ENCODE results near the gene UBE3C.
"Not testable (repeated sequence)": the region's sequence is repeated elsewhere in the genome, so short reads cannot be mapped to it uniquely, and the experiment has no call there.

The UBE3C gene

DNA sequence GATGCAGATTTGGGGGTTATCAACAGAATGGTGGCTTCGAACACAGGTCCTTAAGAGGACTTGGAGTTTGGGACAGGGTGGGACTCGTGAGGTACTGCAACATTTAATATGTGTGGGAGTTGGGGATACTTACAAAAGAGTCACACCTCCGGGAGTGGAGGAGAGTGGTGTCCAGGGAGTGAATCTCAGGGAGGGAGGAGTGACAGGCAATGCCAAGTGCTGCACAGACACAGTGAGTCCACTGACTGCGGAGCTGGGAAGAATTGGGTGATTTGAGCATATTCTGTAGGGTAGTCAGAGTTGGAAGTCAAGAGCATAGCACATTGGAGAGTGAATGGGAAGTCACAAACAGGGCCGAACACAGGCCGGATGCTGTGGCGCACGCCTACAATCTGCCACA, 5.1 kb downstream of the UBE3C start:
- Histone ChIP-seq H3K36me3 (ENCODE audit: control insufficient read depth, insufficient read depth, low read length) (peaks cover 74% of the 10 kb centered on the region), H3K4me1 (ENCODE audit: control insufficient read depth, insufficient read depth, low read length, poor library complexity, severe bottlenecking) (peaks cover 20% of the 10 kb centered on the region), H3K27ac (ENCODE audit: low read depth, low read length, severe bottlenecking) (no peak overlapping the region), H3K9me3 (ENCODE audit: control insufficient read depth, low read length) (no peaks in the 10 kb centered on the region), H3K4me3 (ENCODE audit: extremely low read depth, insufficient read depth, low read length, poor library complexity, severe bottlenecking) (no peak overlapping the region)
- 94 to 97% methylated on average over 8 of the region's 8 CpGs for WGBS, 2 experiments (ENCODE audit: insufficient coverage in 2 of 2)

DNA sequence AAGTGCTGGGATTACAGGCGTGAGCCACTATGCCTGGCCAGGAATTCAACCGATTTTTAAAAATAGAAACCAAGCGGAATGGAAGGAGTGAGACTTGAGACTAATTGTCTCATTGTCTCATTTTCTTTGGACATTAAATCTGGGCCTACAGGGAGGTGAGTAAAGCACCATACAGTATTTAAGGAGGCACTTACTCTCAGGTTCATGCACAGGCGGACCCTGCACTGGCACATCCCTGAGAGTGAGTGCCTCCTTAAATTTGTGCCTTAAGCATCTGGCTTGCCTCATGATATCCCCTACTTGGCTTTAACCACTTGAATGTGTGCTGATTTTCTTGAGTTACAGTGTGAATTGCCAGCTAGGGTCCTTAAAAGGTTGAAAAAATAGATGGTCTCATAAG, 10.6 kb downstream of the UBE3C start:
- peaks cover 48% of the 10 kb centered on the region for H3K36me3 ChIP-seq (ENCODE audit: control insufficient read depth, insufficient read depth, low read length)
- H3K4me1 ChIP-seq (ENCODE audit: control insufficient read depth, insufficient read depth, low read length, poor library complexity, severe bottlenecking), result peaks cover 23% of the 10 kb centered on the region
- H3K9me3 ChIP-seq (ENCODE audit: control insufficient read depth, low read length), result no peaks in the 10 kb centered on the region
- no peak overlapping the region for H3K27ac ChIP-seq (ENCODE audit: low read depth, low read length, severe bottlenecking)
- WGBS, 2 experiments (ENCODE audit: insufficient coverage in 2 of 2), result 82 to 92% methylated on average over 3 to 4 of the region's 4 CpGs
- no peak overlapping the region for H3K4me3 ChIP-seq (ENCODE audit: extremely low read depth, insufficient read depth, low read length, poor library complexity, severe bottlenecking)

DNA sequence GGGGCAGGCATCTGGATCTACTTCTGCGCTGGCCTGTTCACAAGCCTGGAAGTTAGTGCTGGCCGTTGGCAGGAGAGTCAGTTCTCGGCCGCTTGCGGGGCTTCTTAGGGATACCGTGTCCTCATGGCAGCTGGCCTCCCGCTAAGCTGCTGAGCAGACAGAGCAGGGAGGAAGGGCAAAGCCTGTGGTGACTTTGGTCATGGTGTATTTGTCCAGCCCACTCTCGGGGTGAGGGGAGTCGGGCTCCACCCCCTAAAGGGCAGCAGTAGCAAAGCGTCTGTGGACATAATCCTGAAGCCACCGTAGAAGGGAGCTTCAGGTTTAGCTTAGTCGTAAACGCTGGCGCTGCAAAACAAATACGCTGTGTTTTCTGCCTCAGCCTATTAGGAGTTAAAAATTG, 12.2 kb downstream of the UBE3C start:
- WGBS, 2 experiments (ENCODE audit: insufficient coverage in 2 of 2), result 23 to 27% methylated on average over 6 to 11 of the region's 15 CpGs
- Histone ChIP-seq H3K27ac (ENCODE audit: low read depth, low read length, severe bottlenecking) (no peak overlapping the region), H3K4me1 (ENCODE audit: control insufficient read depth, insufficient read depth, low read length, poor library complexity, severe bottlenecking) (peaks cover 23% of the 10 kb centered on the region), H3K36me3 (ENCODE audit: control insufficient read depth, insufficient read depth, low read length) (peaks cover 32% of the 10 kb centered on the region), H3K9me3 (ENCODE audit: control insufficient read depth, low read length) (no peaks in the 10 kb centered on the region), H3K4me3 (ENCODE audit: extremely low read depth, insufficient read depth, low read length, poor library complexity, severe bottlenecking) (no peak overlapping the region)

DNA sequence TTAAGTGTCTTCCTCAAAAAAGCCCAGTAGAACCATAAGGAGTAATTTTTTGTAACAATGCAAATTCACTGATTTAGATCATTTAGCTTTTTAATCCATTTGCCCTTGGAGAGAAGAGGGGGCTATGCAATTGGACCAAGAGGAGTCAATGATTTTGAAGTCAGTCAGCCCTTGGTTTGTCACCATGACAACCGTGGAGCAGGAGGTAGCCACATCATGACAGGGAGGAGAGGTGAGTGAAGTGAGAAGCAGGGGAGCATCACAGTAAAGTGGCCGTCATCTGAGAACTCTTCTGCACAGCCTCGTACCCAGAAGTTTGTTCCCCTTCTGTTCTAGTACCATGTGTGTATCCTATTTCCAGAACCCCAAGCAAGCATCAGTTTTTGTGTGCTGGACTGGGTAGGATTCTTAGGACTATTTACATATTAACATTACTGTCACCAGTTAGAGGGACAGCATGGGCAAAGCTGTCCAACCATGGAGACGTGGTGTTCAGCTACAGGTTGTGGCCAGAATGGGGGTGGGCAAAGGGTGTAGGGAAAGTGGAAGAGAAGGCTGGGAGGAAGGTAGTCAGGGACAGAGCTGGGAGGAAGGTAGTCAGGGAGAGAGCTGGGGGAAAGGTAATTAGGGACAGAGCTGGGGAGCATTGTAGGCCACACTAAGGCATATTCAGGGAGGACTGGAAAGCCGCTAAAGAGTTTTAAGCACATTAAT, 13.1 kb downstream of the UBE3C start:
- Histone ChIP-seq H3K36me3 (ENCODE audit: control insufficient read depth, insufficient read depth, low read length) (peaks cover 23% of the 10 kb centered on the region), H3K27ac (ENCODE audit: low read depth, low read length, severe bottlenecking) (no peak overlapping the region), H3K4me3 (ENCODE audit: extremely low read depth, insufficient read depth, low read length, poor library complexity, severe bottlenecking) (no peak overlapping the region), H3K4me1 (ENCODE audit: control insufficient read depth, insufficient read depth, low read length, poor library complexity, severe bottlenecking) (peaks cover 23% of the 10 kb centered on the region), H3K9me3 (ENCODE audit: control insufficient read depth, low read length) (no peaks in the 10 kb centered on the region)
- 90 to 100% methylated on average over 2 to 3 of the region's 5 CpGs for WGBS, 2 experiments (ENCODE audit: insufficient coverage in 2 of 2)

DNA sequence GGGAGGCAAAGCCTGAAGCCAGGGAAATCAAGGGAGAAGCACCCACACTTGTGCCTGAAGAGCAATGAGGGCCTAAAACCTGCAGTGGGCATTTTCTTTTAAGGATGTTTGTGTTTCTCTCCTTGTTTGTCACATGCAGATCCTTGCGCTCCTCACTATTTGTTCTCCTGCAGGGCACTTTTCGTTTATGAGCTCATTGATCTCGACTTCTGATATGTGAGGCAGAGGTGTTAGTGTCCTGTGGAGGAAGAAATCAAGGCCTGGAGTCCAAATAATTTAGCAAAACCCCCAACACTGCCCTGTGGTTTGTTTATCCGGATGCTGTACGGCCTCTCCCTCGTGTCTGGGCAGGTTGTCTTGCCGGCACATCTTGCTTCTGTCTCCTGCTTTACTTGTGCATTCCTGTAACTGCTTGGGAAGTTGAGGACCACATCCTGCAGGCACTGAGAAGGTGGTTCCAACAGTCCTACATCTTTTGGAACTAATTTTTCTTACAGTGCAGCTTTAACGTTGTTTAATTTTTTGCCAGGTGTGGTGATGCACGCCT, 13.7 kb downstream of the UBE3C start:
- H3K36me3 ChIP-seq (ENCODE audit: control insufficient read depth, insufficient read depth, low read length), result peaks cover 21% of the 10 kb centered on the region
- no peak overlapping the region for H3K4me3 ChIP-seq (ENCODE audit: extremely low read depth, insufficient read depth, low read length, poor library complexity, severe bottlenecking)
- peaks cover 23% of the 10 kb centered on the region for H3K4me1 ChIP-seq (ENCODE audit: control insufficient read depth, insufficient read depth, low read length, poor library complexity, severe bottlenecking)
- no peaks in the 10 kb centered on the region for H3K9me3 ChIP-seq (ENCODE audit: control insufficient read depth, low read length)
- no peak overlapping the region for H3K27ac ChIP-seq (ENCODE audit: low read depth, low read length, severe bottlenecking)
- 94 to 95% methylated on average over 8 to 9 of the region's 9 CpGs for WGBS, 2 experiments (ENCODE audit: insufficient coverage in 2 of 2)

DNA sequence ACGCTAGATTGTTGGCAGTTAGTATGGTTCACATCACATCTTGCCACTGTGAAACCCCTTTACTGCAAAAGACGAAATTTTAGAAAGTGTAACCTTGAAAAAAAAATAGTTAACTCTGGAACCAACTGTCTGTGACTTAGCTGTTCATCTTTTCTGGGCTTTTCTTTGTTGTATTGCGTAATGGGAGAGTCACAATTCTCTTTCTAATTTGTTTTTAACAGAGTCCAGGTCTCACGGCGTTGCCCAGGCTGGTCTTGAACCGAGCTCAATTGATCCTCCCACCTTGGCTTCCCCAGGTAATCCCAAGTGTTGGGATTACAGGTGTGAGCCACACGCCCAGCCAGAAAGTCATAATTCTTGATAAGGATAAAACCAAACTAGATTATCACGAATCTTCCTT, 14.5 kb downstream of the UBE3C start:
- Histone ChIP-seq H3K9me3 (ENCODE audit: control insufficient read depth, low read length) (no peaks in the 10 kb centered on the region), H3K27ac (ENCODE audit: low read depth, low read length, severe bottlenecking) (no peak overlapping the region), H3K4me3 (ENCODE audit: extremely low read depth, insufficient read depth, low read length, poor library complexity, severe bottlenecking) (no peak overlapping the region), H3K36me3 (ENCODE audit: control insufficient read depth, insufficient read depth, low read length) (peaks cover 17% of the 10 kb centered on the region), H3K4me1 (ENCODE audit: control insufficient read depth, insufficient read depth, low read length, poor library complexity, severe bottlenecking) (peaks cover 20% of the 10 kb centered on the region)
- 93 to 98% methylated on average over 6 to 8 of the region's 8 CpGs for WGBS, 2 experiments (ENCODE audit: insufficient coverage in 2 of 2)

DNA sequence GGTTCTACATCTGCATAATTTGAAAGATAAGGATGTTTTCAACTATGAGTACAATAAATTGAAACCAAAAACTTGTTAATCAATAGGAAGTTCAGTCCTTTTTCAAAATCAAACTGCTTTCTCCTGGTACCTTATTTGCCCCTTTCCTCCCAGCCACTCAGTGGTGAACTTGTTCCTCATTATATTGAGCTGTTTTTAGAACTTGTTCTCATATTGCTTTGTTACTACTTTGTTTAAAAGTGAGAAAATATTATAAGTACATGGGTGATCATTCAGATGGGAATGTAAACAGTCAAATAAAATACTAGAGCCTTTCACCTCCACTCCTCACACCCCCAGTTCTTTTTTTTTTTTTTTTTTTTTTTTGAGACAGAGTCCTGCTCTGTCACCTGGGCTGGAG, 17.2 kb downstream of the UBE3C start:
- Histone ChIP-seq H3K4me1 (ENCODE audit: control insufficient read depth, insufficient read depth, low read length, poor library complexity, severe bottlenecking) (peaks cover 6% of the 10 kb centered on the region), H3K9me3 (ENCODE audit: control insufficient read depth, low read length) (no peaks in the 10 kb centered on the region), H3K4me3 (ENCODE audit: extremely low read depth, insufficient read depth, low read length, poor library complexity, severe bottlenecking) (no peak overlapping the region), H3K27ac (ENCODE audit: low read depth, low read length, severe bottlenecking) (no peak overlapping the region), H3K36me3 (ENCODE audit: control insufficient read depth, insufficient read depth, low read length) (peaks cover 17% of the 10 kb centered on the region)

DNA sequence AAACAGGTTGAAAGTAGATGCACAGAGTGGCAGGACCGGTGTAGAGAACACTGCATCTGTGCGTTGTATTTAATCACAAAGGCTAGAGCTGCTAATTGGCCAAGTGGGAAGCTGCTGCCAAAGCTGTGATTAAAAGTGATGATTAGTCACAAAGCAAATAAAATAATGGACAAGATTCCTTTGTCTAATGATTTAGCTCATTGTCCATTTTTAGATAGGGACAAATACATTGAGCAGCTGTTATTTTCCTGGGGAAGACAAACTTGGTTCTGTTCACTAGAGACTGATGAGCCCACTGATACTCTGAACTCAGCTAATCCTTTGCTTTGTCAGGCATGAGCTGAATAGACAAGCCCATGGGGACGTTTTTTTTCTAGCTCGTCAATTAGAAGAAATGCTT, 19.7 kb downstream of the UBE3C start:
- H3K9me3 ChIP-seq (ENCODE audit: control insufficient read depth, low read length), result no peaks in the 10 kb centered on the region
- H3K4me3 ChIP-seq (ENCODE audit: extremely low read depth, insufficient read depth, low read length, poor library complexity, severe bottlenecking), result no peak overlapping the region
- peaks cover 21% of the 10 kb centered on the region for H3K36me3 ChIP-seq (ENCODE audit: control insufficient read depth, insufficient read depth, low read length)
- WGBS, 2 experiments (ENCODE audit: insufficient coverage in 2 of 2), result 83 to 93% methylated on average over 3 of the region's 4 CpGs
- no peak overlapping the region for H3K27ac ChIP-seq (ENCODE audit: low read depth, low read length, severe bottlenecking)
- H3K4me1 ChIP-seq (ENCODE audit: control insufficient read depth, insufficient read depth, low read length, poor library complexity, severe bottlenecking), result no peaks in the 10 kb centered on the region

DNA sequence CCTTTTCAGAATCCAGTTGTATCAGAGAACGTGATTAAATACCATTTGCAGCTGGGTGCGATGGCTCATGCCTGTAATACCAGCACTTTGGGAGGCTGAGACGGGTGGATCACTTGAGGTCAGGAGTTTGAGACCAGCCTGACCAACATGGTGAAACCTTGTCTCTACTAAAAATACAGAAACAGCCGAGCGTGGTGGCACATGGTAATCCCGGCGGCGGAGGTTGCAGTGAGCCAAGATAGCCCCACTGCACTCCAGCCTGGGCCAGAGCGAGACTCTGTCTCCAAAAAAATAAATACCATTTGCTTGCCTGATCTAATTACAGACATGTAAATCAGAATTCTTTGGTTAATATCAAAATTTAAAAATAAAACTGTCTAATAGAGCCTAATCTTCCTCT, 20.8 kb downstream of the UBE3C start:
- WGBS, 2 experiments (ENCODE audit: insufficient coverage in 2 of 2), result 93 to 95% methylated on average over 7 to 8 of the region's 9 CpGs
- H3K4me1 ChIP-seq (ENCODE audit: control insufficient read depth, insufficient read depth, low read length, poor library complexity, severe bottlenecking); H3K27ac ChIP-seq (ENCODE audit: low read depth, low read length, severe bottlenecking); H3K4me3 ChIP-seq (ENCODE audit: extremely low read depth, insufficient read depth, low read length, poor library complexity, severe bottlenecking); H3K9me3 ChIP-seq (ENCODE audit: control insufficient read depth, low read length): not testable (repeated sequence)
- H3K36me3 ChIP-seq (ENCODE audit: control insufficient read depth, insufficient read depth, low read length), result peaks cover 21% of the 10 kb centered on the region

DNA sequence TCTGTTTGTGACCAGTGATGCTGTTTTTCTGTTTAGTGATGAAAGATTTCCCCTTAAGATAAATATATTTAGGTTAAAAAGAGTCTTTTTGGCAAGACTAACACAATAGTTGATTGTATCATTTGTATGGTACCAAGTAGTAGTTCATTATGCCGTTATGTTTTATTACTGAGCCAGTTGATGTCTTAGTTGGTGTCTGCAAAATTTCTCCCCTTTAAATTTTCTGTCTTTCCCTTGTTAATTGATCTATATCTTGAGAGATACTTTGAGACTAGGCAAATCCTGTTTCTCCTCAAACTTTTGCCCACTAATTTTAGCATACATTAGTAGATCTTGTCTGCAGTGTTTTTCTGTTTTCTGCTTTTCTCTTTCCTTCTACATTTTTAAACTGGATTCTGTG, 21.7 kb downstream of the UBE3C start:
- no peak overlapping the region for H3K4me3 ChIP-seq (ENCODE audit: extremely low read depth, insufficient read depth, low read length, poor library complexity, severe bottlenecking)
- WGBS, 2 experiments (ENCODE audit: insufficient coverage in 2 of 2), result 100% methylated on average over 1 of the region's 1 CpG; no CpG with 5 or more reads in 1 of the 2 experiments
- H3K36me3 ChIP-seq (ENCODE audit: control insufficient read depth, insufficient read depth, low read length), result peaks cover 30% of the 10 kb centered on the region
- H3K4me1 ChIP-seq (ENCODE audit: control insufficient read depth, insufficient read depth, low read length, poor library complexity, severe bottlenecking), result no peaks in the 10 kb centered on the region
- no peak overlapping the region for H3K27ac ChIP-seq (ENCODE audit: low read depth, low read length, severe bottlenecking)
- no peaks in the 10 kb centered on the region for H3K9me3 ChIP-seq (ENCODE audit: control insufficient read depth, low read length)

DNA sequence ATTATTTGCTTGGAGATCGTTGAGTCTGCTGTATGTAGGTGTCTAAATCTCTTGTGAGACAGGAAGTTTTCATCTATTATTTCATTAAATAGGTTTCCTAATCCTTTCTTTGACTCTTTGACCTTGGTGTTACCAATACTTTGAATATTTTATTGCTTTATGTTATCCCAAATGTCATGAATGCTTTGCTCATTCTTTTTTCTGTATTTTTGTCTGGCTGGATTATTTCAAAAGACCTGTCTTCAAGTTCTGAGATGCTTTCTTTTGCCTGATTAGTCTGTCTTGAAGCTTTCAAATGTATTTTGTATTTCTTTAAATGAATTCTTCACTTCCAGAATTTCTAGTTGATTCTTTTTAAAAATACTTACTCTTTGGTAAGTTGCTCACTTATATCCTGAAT, 27.3 kb downstream of the UBE3C start:
- Histone ChIP-seq H3K4me1 (ENCODE audit: control insufficient read depth, insufficient read depth, low read length, poor library complexity, severe bottlenecking) (no peaks in the 10 kb centered on the region), H3K9me3 (ENCODE audit: control insufficient read depth, low read length) (no peaks in the 10 kb centered on the region), H3K36me3 (ENCODE audit: control insufficient read depth, insufficient read depth, low read length) (peaks cover 80% of the 10 kb centered on the region), H3K27ac (ENCODE audit: low read depth, low read length, severe bottlenecking) (no peak overlapping the region), H3K4me3 (ENCODE audit: extremely low read depth, insufficient read depth, low read length, poor library complexity, severe bottlenecking) (no peak overlapping the region)
- WGBS, 2 experiments (ENCODE audit: insufficient coverage in 2 of 2), result no CpG with 5 or more reads among the region's 1 CpG
